GM04503 (cell line): ENCODE data around the gene ADGRD2.

ENCODE experiments used
- DNase-seq: peaks from one replicate; pipeline ENCODE4 v3.0.0-alpha.2; 2012; ENCODE audit warnings: low read depth

Gene ADGRD2

GRCh38 chr9:124479947-124480620 lies 29.8 kb downstream of the ADGRD2 start:
- DNase-seq = no peak

GRCh38 chr9:124480621-124480981 lies 30.4 kb downstream of the ADGRD2 start:
- no peak for DNase-seq

- no peak for DNase-seq
Observed at GRCh38 chr9:124481115-124481514, 30.9 kb downstream of the ADGRD2 start.

- no peak for DNase-seq
Observed at GRCh38 chr9:124482431-124483031, 32.3 kb downstream of the ADGRD2 start.

- no peak for DNase-seq
Observed at GRCh38 chr9:124483481-124483880, 33.2 kb downstream of the ADGRD2 start.

- no peak for DNase-seq
Observed at GRCh38 chr9:124485201-124485600, 35.0 kb downstream of the ADGRD2 start.

GRCh38 chr9:124485936-124486335 lies 35.7 kb downstream of the ADGRD2 start:
- no peak for DNase-seq

- no peak for DNase-seq
Observed at GRCh38 chr9:124486778-124487259, 36.6 kb downstream of the ADGRD2 start.

GRCh38 chr9:124487260-124488182 lies 37.3 kb downstream of the ADGRD2 start:
- no peak for DNase-seq

- DNase-seq = no peak
Observed at GRCh38 chr9:124488641-124489210, 38.5 kb downstream of the ADGRD2 start.

- DNase-seq = no peak
Observed at GRCh38 chr9:124489222-124489621, 39.0 kb downstream of the ADGRD2 start.

GRCh38 chr9:124490004-124490403 lies 39.8 kb downstream of the ADGRD2 start:
- no peak for DNase-seq

GRCh38 chr9:124491049-124491975 lies 41.1 kb downstream of the ADGRD2 start:
- DNase-seq = no peak

- DNase-seq = no peak
Observed at GRCh38 chr9:124492818-124493217, 42.6 kb downstream of the ADGRD2 start.

GRCh38 chr9:124493218-124493617 lies 43.0 kb downstream of the ADGRD2 start:
- DNase-seq = no peak

- DNase-seq = no peak
Observed at GRCh38 chr9:124493794-124494479, 43.7 kb downstream of the ADGRD2 start.

GRCh38 chr9:124495126-124496074 lies 45.1 kb downstream of the ADGRD2 start:
- DNase-seq = no peak

- DNase-seq = no peak
Observed at GRCh38 chr9:124496075-124496449, 45.8 kb downstream of the ADGRD2 start.

GRCh38 chr9:124496463-124496862 lies 46.2 kb downstream of the ADGRD2 start:
- no peak for DNase-seq

- no peak for DNase-seq
Observed at GRCh38 chr9:124497441-124497840, 47.2 kb downstream of the ADGRD2 start.
